ENCODE results near the gene MLLT1.

GRCh38 chr19:6250024-6250615 is 29.7 kb downstream of the MLLT1 start:
- TF ChIP-seq CREB1 (IDR thresholded peaks at IDR 0.05), result no peak
- no peak for TF ChIP-seq POLR2A (IDR thresholded peaks at IDR 0.05; ENCODE audit: control extremely low read depth in 1 of 2, low read depth in 2 of 2, low read length in 2 of 2)
